ENCODE measurements around the gene SLC25A20. TPM values are rescaled to one million over a fixed set of nuclear protein-coding genes. Genes with fewer than 3 reads are reported as not detected.

The SLC25A20 gene
- total and polyA plus RNA-seq, 2 of the 4 experiments (the other 2 are of a cell fraction) = 23.8 to 27.1 TPM

- H3K23ac ChIP-seq (ENCODE audit: low read depth, low read length) = 0 out of 2 replicates have a peak overlapping the region, but pooled peaks have one; percentile 35
- H3K4me2 ChIP-seq (ENCODE audit: low read depth, low read length) = no peak overlapping the region
- H3K4me3 ChIP-seq (ENCODE audit: insufficient read depth, low read depth, low read length) = no peak overlapping the region
- in situ Hi-C loops (cut with MboI; ENCODE audit: low sequenced_read_pairs) = no loop called here
- no peak overlapping the region for H2AK9ac ChIP-seq (replicated peaks; ENCODE audit: low read depth, low read length, poor library complexity)
- CTCF ChIA-PET = no interaction called here
- H3K56ac ChIP-seq (ENCODE audit: extremely low read depth, insufficient read depth, low read length) = no peak overlapping the region
- H2BK120ac ChIP-seq (ENCODE audit: low read depth, low read length) = no peak overlapping the region
- no peak overlapping the region for H2AFZ ChIP-seq (replicated peaks; ENCODE audit: low read length, poor library complexity)
- no peaks in the 10 kb centered on the region for H3K4me1 ChIP-seq (ENCODE audit: control insufficient read depth, insufficient read depth, low read length)
- POLR2A ChIA-PET (ENCODE audit: unreplicated experiment) = no interaction called here
- no peak for ATAC-seq (ENCODE audit: low read depth)
- no peak overlapping the region for H3K9ac ChIP-seq (ENCODE audit: low read depth, low read length)
- peaks cover 5% of the 10 kb centered on the region for H3K36me3 ChIP-seq (ENCODE audit: control insufficient read depth, insufficient read depth, low read length)
- H3K18ac ChIP-seq (ENCODE audit: low read depth, low read length) = no peak overlapping the region
- no peak overlapping the region for H3K14ac ChIP-seq (replicated peaks; ENCODE audit: low read depth, low read length)
- BruUV-seq (replicated peaks) = TSS peak; percentile 8
- no peak overlapping the region for H2BK15ac ChIP-seq (ENCODE audit: low read depth, low read length)
- no peak overlapping the region for H4K8ac ChIP-seq (ENCODE audit: low read depth in 2 of 2, low read length in 2 of 2)
- intact Hi-C loops (cut with micrococcal nuclease) = no loop called here
- no peak for DNase-seq
- H3K9me1 ChIP-seq (ENCODE audit: insufficient read depth, low read length) = peaks cover 4% of the 10 kb centered on the region; the same call in 1 of the 2 replicates
- H4K91ac ChIP-seq (ENCODE audit: insufficient read depth, low read depth, low read length) = no peak overlapping the region
- no peak overlapping the region for H2AK5ac ChIP-seq (ENCODE audit: low read depth, low read length)
- H2BK20ac ChIP-seq (ENCODE audit: low read depth, low read length) = no peak overlapping the region
- peaks cover 16 to 64% of the 10 kb centered on the region in 2 experiments for H3K79me1 ChIP-seq (ENCODE audit: low read depth in 1 of 2, low read length in 2 of 2)
- no peak overlapping the region for H3K4ac ChIP-seq (ENCODE audit: low read depth, low read length)
- dilution Hi-C loops (cut with HindIII; ENCODE audit: low sequenced_read_pairs, unreplicated experiment) = no loop called here
- no peak for TF ChIP-seq CEBPB (IDR thresholded peaks at IDR 0.05; ENCODE audit: low read depth, low read length)
- TF ChIP-seq RFX5 (IDR thresholded peaks at IDR 0.05; ENCODE audit: low read depth, low read length) = no peak
- peaks cover 43% of the 10 kb centered on the region; the same call in 1 of the 2 replicates for H4K20me1 ChIP-seq (ENCODE audit: insufficient read depth, low read length)
- no CpG with 5 or more reads among the region's 5 CpGs for WGBS, 2 experiments (ENCODE audit: extremely low coverage in 2 of 2, insufficient read length in 1 of 2)
- H3K27ac ChIP-seq (ENCODE audit: insufficient read depth, low read length) = no peak overlapping the region
- H3K9me3 ChIP-seq (ENCODE audit: control insufficient read depth, insufficient read depth, low read length) = no peaks in the 10 kb centered on the region
- H3K27me3 ChIP-seq (ENCODE audit: control insufficient read depth, insufficient read depth, low read length) = no peaks in the 10 kb centered on the region
- H2BK5ac ChIP-seq (ENCODE audit: low read depth, low read length, poor library complexity, severe bottlenecking) = no peak overlapping the region
- H4K5ac ChIP-seq (ENCODE audit: low read depth, low read length) = no peak overlapping the region
These were observed 35.8 kb upstream of the SLC25A20 start for GRCh38 chr3:48934333-48934991.
